Activated T-helper 1 cell treated with anti-CD3 and anti-CD28 coated beads, Interleukin-12 subunit alpha, Interleukin-12 subunit beta, Interleukin-2, Interleukin-4 antibody, amounts not matched to agents 30 ng/mL and 10 ng/mL and 1 ng/mL, durations not matched to agents 14 hours and 24 hours and 36 hours (primary cell): ENCODE measurements around the gene CCL8. TPM values are rescaled to one million over a fixed set of nuclear protein-coding genes. Genes with fewer than 3 reads are reported as not detected.

Source experiments
- DNase-seq: peaks from one replicate; pipeline ENCODE4 v3.0.0; 2021; ENCODE audit warnings: low spot score
- H3K27ac Mint-ChIP-seq: one replicate; pipeline ENCODE4 v1.8.0; 2021; ENCODE audit warnings: mild to moderate bottlenecking, mixed read lengths
- H3K27me3 Mint-ChIP-seq: one replicate; pipeline ENCODE4 v1.8.0; 2022; ENCODE audit warnings: mild to moderate bottlenecking, moderate library complexity, mixed read lengths; ENCODE audit not compliant: insufficient read depth
- H3K36me3 Mint-ChIP-seq: one replicate; pipeline ENCODE4 v1.8.0; 2021; ENCODE audit warnings: low read depth, mixed read lengths
- H3K4me1 Mint-ChIP-seq: one replicate; pipeline ENCODE4 v1.8.0; 2021; ENCODE audit warnings: low read depth, mixed read lengths
- H3K4me3 Mint-ChIP-seq: one replicate; pipeline ENCODE4 v1.8.0; 2021; ENCODE audit warnings: mild to moderate bottlenecking, moderate library complexity, mixed read lengths
- H3K9me3 Mint-ChIP-seq: one replicate; pipeline ENCODE4 v1.8.0; 2021; ENCODE audit warnings: mixed read lengths
- intact Hi-C: fragments of 100-400 bp; cut with micrococcal nuclease; formaldehyde crosslinking; loops from one replicate; pipeline ENCODE4 v1.15.1; 2024
- total RNA-seq: library from RNA; stranded (reverse); gene quantifications from 2 replicates; pipeline ENCODE4 v1.2.3, GENCODE V29; 2022

Gene CCL8
- total RNA-seq, 1 donor from 2014 or later: not detected

DNA sequence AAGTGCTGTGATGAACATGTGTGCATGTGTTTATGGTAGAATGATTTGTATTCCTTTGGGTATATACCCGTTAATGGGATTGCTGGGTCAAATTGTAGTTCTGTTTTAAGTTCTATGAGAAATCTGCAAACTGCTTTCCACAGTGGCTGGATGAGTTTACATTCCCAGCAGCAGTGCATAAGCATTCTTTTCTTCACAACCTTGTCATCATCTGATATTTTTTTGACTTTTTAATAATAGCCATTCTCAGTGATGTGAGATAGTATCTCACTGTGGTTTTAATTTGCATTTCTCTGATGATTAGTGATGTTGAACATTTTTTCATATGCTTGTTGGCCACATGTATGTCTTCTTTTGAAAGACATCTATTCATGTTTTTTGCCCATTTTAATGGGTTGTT is 18.5 kb downstream of the CCL8 start:
- H3K27me3 Mint-ChIP-seq: peaks cover 25% of the 10 kb centered on the region
- no peaks in the 10 kb centered on the region for H3K9me3 Mint-ChIP-seq
- no peak overlapping the region for H3K27ac Mint-ChIP-seq
- DNase-seq: no peak
- H3K4me3 Mint-ChIP-seq: no peak overlapping the region
- no peaks in the 10 kb centered on the region for H3K4me1 Mint-ChIP-seq
- intact Hi-C loops: no loop called here
- no peaks in the 10 kb centered on the region for H3K36me3 Mint-ChIP-seq

- intact Hi-C loops: no loop called here
- peaks cover 37% of the 10 kb centered on the region for H3K27me3 Mint-ChIP-seq
- H3K36me3 Mint-ChIP-seq: no peaks in the 10 kb centered on the region
- no peak overlapping the region for H3K27ac Mint-ChIP-seq
- DNase-seq: no peak
- no peaks in the 10 kb centered on the region for H3K9me3 Mint-ChIP-seq
- no peak overlapping the region for H3K4me3 Mint-ChIP-seq
- H3K4me1 Mint-ChIP-seq: no peaks in the 10 kb centered on the region
Observed at GRCh38 chr17:34339138-34339770, 20.0 kb downstream of the CCL8 start.

DNA sequence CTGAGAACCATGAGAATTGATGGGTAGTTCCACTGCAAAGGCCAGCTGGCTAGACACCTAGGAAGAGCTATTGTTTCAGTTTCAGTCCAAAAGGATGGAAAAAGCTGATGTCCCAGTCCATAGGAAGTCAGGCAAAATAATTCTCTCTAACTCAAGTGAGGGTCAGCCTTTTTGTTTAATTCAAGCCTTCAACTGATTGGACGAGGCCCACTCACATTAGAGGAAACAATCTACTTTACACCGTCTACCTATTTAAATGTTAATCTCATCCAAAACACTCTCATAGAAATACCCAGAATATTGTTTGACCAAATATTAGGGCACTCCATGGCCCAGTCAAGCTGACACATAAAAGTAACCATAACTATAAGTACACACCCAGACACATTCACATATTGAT is 22.7 kb downstream of the CCL8 start:
- DNase-seq: no peak
- Mint-ChIP-seq H3K27me3 (peaks cover 46% of the 10 kb centered on the region), H3K9me3 (no peaks in the 10 kb centered on the region), H3K4me3 (no peak overlapping the region), H3K36me3 (no peaks in the 10 kb centered on the region), H3K27ac (no peak overlapping the region), H3K4me1 (no peaks in the 10 kb centered on the region)
- intact Hi-C loops: no loop called here

DNA sequence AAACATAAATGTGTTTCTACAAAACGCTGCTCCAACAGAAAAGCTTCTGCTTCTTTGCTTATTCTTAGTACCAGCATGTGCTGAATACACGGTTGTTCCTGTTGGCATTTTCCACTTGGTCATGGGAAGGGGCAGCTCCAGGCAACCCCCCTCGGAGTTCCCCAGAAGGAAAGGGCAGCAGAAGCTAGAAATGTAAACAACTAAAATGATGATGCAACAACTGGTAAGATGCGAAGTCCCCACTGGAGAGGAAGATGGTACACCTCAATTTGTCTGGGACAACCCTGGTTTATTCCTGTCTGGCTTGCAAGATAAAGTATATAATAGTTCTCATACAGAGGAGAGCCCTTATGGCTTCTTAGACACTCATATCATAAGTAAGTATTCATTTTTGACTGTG is 27.8 kb downstream of the CCL8 start:
- H3K36me3 Mint-ChIP-seq: no peaks in the 10 kb centered on the region
- H3K4me3 Mint-ChIP-seq: no peak overlapping the region
- no peak for DNase-seq
- no peaks in the 10 kb centered on the region for H3K9me3 Mint-ChIP-seq
- H3K27ac Mint-ChIP-seq: no peak overlapping the region
- H3K27me3 Mint-ChIP-seq: peaks cover 59% of the 10 kb centered on the region
- no peaks in the 10 kb centered on the region for H3K4me1 Mint-ChIP-seq
- intact Hi-C loops: no loop called here

- H3K27me3 Mint-ChIP-seq: peaks cover 59% of the 10 kb centered on the region
- intact Hi-C loops: no loop called here
- H3K36me3 Mint-ChIP-seq: no peaks in the 10 kb centered on the region
- no peak overlapping the region for H3K27ac Mint-ChIP-seq
- no peak for DNase-seq
- no peaks in the 10 kb centered on the region for H3K9me3 Mint-ChIP-seq
- H3K4me3 Mint-ChIP-seq: no peak overlapping the region
- H3K4me1 Mint-ChIP-seq: no peaks in the 10 kb centered on the region
Observed at GRCh38 chr17:34349751-34350150, 30.5 kb downstream of the CCL8 start.

- Mint-ChIP-seq H3K9me3 (no peaks in the 10 kb centered on the region), H3K36me3 (no peaks in the 10 kb centered on the region), H3K4me1 (no peaks in the 10 kb centered on the region), H3K4me3 (no peak overlapping the region), H3K27me3 (peaks cover 56% of the 10 kb centered on the region), H3K27ac (no peak overlapping the region)
- DNase-seq: no peak
- intact Hi-C loops: no loop called here
Observed at GRCh38 chr17:34351096-34351495, 31.9 kb downstream of the CCL8 start.

- Mint-ChIP-seq H3K9me3 (no peaks in the 10 kb centered on the region), H3K4me1 (no peaks in the 10 kb centered on the region), H3K4me3 (no peak overlapping the region), H3K27ac (no peak overlapping the region), H3K27me3 (peaks cover 56% of the 10 kb centered on the region), H3K36me3 (no peaks in the 10 kb centered on the region)
- intact Hi-C loops: no loop called here
- DNase-seq: no peak
Observed at GRCh38 chr17:34352191-34352590, 33.0 kb downstream of the CCL8 start.

DNA sequence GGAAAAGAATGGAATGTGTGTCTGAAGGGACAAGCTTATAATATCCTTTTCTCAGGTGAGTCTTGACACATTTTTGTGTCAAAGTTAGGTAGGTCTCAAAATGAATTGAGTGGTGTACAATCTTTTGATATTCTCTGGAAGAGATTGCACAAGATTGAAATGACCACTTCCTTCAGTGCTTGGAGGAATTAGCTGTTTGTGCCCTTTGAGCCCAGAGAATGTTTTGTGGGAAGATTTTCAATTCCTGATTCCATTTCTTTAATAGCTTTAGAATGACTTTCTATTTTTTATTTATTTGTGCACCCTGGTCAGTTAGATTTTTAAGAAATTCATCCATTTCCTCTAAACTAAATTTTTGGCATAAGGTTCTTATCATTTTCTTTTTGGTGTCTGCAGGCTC is 35.4 kb downstream of the CCL8 start:
- H3K27me3 Mint-ChIP-seq: peaks cover 41% of the 10 kb centered on the region
- no peaks in the 10 kb centered on the region for H3K36me3 Mint-ChIP-seq
- H3K4me1 Mint-ChIP-seq: no peaks in the 10 kb centered on the region
- no peak overlapping the region for H3K27ac Mint-ChIP-seq
- intact Hi-C loops: no loop called here
- no peak for DNase-seq
- no peak overlapping the region for H3K4me3 Mint-ChIP-seq
- H3K9me3 Mint-ChIP-seq: no peaks in the 10 kb centered on the region

DNA sequence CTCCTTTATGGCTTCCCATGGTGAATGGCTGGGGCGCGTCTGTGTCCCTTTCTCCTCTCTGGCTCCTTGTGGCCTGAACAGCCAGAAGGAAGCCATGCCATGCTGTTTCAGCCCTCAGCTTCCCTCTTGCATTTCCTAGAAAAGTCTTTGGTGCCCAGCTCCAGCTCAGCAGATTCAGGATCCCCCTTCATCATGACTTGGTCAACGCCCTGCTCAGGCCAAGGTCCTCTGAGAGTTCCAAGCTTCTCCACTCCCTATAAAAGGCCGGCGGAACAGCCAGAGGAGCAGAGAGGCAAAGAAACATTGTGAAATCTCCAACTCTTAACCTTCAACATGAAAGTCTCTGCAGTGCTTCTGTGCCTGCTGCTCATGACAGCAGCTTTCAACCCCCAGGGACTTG is 37.0 kb downstream of the CCL8 start, which contains the start of gene CCL13:
TSS of gene CCL13 (plus strand) at position 287 of the 400 bp plus-strand sequence. CDS start at position 334, 47 bp downstream.
- intact Hi-C loops: no loop called here
- no peak for DNase-seq
- Mint-ChIP-seq H3K4me1 (peaks cover 8% of the 10 kb centered on the region), H3K27ac (no peak within 1 kb of the TSS), H3K9me3 (no peaks in the 10 kb centered on the region), H3K27me3 (peaks cover 38% of the 10 kb centered on the region), H3K4me3 (no peak within 1 kb of the TSS), H3K36me3 (peaks cover 1% of the 10 kb centered on the region)

DNA sequence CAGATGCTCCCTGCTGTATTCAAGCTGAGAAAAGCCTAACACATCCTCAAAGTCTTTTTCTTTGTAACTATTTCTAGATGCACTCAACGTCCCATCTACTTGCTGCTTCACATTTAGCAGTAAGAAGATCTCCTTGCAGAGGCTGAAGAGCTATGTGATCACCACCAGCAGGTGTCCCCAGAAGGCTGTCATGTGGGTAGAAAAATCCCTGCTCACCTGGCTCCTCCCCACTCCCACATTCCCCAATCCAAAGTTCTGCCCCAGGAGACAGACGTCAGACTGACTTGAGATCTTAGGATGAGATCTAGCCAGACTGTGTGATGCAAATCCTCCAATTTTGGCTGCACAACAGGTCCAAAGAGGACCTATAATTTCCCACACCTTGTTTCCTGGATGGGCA is 38.2 kb downstream of the CCL8 start:
- intact Hi-C loops: no loop called here
- no peak overlapping the region for H3K27ac Mint-ChIP-seq
- no peak for DNase-seq
- H3K4me3 Mint-ChIP-seq: no peak overlapping the region
- H3K27me3 Mint-ChIP-seq: peaks cover 32% of the 10 kb centered on the region
- no peaks in the 10 kb centered on the region for H3K9me3 Mint-ChIP-seq
- H3K36me3 Mint-ChIP-seq: peaks cover 1% of the 10 kb centered on the region
- H3K4me1 Mint-ChIP-seq: peaks cover 18% of the 10 kb centered on the region

DNA sequence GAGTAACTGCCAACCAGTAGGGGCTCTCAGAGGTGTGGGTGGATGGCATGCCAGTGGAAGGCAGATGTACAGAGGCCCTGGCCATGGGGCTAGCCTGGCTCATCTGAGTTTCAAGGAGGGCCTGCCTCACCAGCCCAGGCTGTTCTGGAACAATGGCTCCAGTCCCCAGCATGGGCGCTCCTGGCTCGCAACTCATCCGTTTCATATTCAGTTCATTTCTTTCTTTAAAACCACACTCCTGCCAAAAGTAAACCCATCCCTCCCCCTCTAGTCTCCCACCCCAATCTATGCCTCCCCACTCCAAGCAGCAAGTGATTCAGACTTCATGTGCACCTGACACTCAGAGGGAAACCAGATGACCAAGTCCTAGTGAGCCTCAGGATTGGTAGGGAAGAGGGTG is 39.4 kb downstream of the CCL8 start:
- no peak overlapping the region for H3K4me3 Mint-ChIP-seq

GRCh38 chr17:34360601-34361270 is 41.5 kb downstream of the CCL8 start:
- intact Hi-C loops: loop anchor here (1.0 to 10.0 kb wide), 6 partner anchors 19 to 396 kb away; no protein-coding TSS in a partner anchor
- Mint-ChIP-seq H3K27ac (no peak overlapping the region), H3K27me3 (peaks cover 18% of the 10 kb centered on the region), H3K4me1 (peaks cover 50% of the 10 kb centered on the region), H3K36me3 (peaks cover 1% of the 10 kb centered on the region), H3K4me3 (peak overlapping the region; percentile 57), H3K9me3 (no peaks in the 10 kb centered on the region)
- no peak for DNase-seq

More for the DNA sequence above, 39.4 kb downstream of the CCL8 start:
- Mint-ChIP-seq H3K27ac (no peak overlapping the region), H3K4me1 (peaks cover 30% of the 10 kb centered on the region), H3K9me3 (no peaks in the 10 kb centered on the region), H3K27me3 (peaks cover 29% of the 10 kb centered on the region), H3K36me3 (peaks cover 1% of the 10 kb centered on the region)
- intact Hi-C loops: no loop called here
- no peak for DNase-seq

DNA sequence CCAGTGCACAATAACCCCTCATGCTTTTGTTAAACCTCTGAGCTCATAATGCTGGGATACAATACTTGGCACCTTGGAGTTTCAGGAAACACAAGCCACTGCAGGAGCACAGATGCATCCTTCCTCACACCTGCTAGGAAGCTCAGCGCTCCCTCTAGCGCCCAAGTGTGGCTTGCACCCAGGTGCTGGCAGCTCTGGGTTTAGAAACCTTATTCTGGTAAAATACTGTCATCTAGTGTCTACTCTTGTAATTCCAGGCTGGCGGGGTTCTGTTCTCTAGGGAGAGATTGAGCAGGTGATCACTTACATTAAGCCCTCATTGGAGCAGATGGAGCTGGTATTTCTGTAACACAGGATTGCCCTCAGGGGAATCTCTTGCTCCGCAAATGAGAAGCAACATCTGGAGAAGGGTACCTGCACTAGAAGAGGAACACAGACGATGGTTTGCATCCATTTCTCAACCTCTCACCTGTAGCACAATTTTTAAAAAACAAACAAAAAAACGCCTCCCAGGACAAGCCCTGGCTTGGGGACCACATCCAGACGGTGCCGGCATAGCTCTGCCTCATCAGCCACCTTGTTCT is 42.3 kb downstream of the CCL8 start:
- H3K27ac Mint-ChIP-seq: no peak overlapping the region
- intact Hi-C loops: loop anchor here (1.0 to 10.0 kb wide), 6 partner anchors 18 to 397 kb away; no protein-coding TSS in a partner anchor
- H3K4me3 Mint-ChIP-seq: peak overlapping the region; percentile 57
- no peaks in the 10 kb centered on the region for H3K9me3 Mint-ChIP-seq
- peaks cover 59% of the 10 kb centered on the region for H3K4me1 Mint-ChIP-seq
- peak; percentile 79 for DNase-seq
- H3K27me3 Mint-ChIP-seq: peaks cover 15% of the 10 kb centered on the region
- peaks cover 1% of the 10 kb centered on the region for H3K36me3 Mint-ChIP-seq
